Measurements from ENCODE around the gene C3orf22. TPM values are rescaled to one million over a fixed set of nuclear protein-coding genes. Genes with fewer than 3 reads are reported as not detected.

C3orf22 gene
- total and polyA plus RNA-seq, 2 donors, result 0.05 TPM; not detected in 1

DNA sequence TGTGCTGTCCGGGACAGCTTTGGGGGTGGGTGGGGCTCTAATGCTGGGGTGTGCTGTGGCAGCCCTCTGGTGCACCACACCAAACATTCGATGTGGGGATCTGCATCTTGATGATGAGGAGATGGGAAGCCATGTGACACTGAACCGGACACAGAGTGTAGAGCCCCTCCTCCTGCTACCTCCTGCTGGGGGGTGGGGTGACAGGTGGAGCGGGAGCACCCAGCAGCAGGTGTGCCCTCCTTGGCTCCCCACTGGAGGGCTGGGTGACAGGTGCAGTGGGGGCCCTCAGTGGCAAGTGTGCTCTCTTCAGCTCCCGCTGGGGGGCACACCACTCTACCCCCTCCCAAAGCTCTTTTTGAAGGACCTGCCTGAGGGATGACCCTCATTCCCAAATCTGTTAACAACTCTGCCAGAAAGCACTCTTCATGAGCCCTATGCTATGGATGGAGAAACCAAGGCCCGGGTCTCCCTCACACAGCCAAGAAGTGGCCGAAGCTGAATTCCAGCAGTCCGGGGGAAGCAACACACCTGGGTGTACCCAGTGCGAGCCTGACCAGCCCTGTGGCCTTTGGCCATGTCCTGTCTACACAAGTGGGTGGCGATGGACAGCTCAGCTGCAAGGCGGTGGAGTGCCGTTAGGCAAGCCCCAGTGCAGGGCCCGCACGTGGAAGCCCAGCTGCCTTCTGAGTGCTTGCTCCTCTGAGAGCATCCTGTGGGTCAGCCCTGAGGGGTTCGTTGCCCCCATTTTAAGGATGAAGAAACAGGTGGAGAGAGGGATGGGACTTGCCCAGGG is 40.5 kb downstream of the C3orf22 start:
- no peak overlapping the region for H3K27ac ChIP-seq (ENCODE audit: low read depth in 1 of 2, low read length in 1 of 2)
- WGBS, result 86% methylated on average over 15 of the region's 15 CpGs
- no peak overlapping the region for H3K4me3 ChIP-seq (ENCODE audit: low read length in 2 of 2)
- H3K36me3 ChIP-seq (ENCODE audit: control insufficient read depth in 2 of 2, insufficient read depth in 2 of 2, low read length in 1 of 2), result no peaks in the 10 kb centered on the region
- H3K9me3 ChIP-seq (ENCODE audit: control insufficient read depth in 2 of 2, insufficient read depth in 1 of 2, low read length in 1 of 2), result no peaks in the 10 kb centered on the region
- peaks cover 0 to 10% of the 10 kb centered on the region in 2 donors for H3K4me1 ChIP-seq (ENCODE audit: control insufficient read depth in 2 of 2, insufficient read depth in 2 of 2, low read length in 2 of 2)
- peaks cover 3 to 8% of the 10 kb centered on the region in 2 donors for H3K27me3 ChIP-seq (ENCODE audit: control insufficient read depth in 2 of 2, insufficient read depth in 1 of 2, low read length in 1 of 2)
- DNase-seq (ENCODE audit: low read depth in 6 of 9, low spot score in 9 of 9), result no peak

DNA sequence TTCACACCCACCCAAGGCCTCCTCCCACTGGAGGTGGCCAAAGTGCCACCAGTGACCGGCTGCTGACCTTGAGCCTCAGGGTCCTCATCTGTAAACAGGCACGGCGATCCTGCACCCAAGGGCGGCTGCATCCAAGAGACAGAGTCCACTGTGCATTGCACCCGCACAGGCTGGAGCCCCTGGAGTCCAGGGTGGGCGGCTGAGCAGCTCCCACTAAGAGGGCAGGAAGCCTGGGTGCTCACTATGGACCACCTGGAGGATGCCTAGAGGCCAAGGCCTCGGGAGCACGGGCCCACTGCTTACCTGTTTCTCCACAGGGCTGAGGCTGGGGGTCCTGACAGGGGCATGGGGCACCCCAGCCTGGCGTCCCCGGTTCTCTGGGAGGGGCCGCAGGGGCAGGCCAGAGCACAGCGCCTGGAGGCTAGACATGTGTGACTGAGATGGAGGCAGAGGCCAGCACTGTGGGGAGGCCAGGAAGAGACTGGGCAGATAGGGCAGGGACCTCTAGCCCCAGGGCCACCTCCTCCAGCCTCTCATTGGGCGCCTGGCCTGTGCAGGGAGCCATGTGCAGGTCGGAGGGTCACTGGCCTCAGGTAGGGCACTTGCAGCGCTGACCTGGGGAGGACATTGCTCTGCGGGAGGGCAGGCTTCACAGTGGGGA is 41.3 kb downstream of the C3orf22 start, which contains the start of gene UROC1:
TSS of gene UROC1 (minus strand) at position 483 of the 661 bp plus-strand sequence. CDS start at position 429, 54 bp downstream.
- Histone ChIP-seq H3K27ac (ENCODE audit: low read depth in 1 of 2, low read length in 1 of 2) (no peak within 1 kb of the TSS), H3K4me1 (ENCODE audit: control insufficient read depth in 2 of 2, insufficient read depth in 2 of 2, low read length in 2 of 2) (peaks cover 0 to 10% of the 10 kb centered on the region in 2 donors), H3K4me3 (ENCODE audit: low read length in 2 of 2) (no peak within 1 kb of the TSS), H3K27me3 (ENCODE audit: control insufficient read depth in 2 of 2, insufficient read depth in 1 of 2, low read length in 1 of 2) (peaks cover 0 to 2% of the 10 kb centered on the region in 2 donors), H3K36me3 (ENCODE audit: control insufficient read depth in 2 of 2, insufficient read depth in 2 of 2, low read length in 1 of 2) (no peaks in the 10 kb centered on the region), H3K9me3 (ENCODE audit: control insufficient read depth in 2 of 2, insufficient read depth in 1 of 2, low read length in 1 of 2) (no peaks in the 10 kb centered on the region)
- DNase-seq (ENCODE audit: low read depth in 6 of 9, low spot score in 9 of 9), result no peak
- 94% methylated on average over 16 of the region's 16 CpGs for WGBS

GRCh38 chr3:126516936-126517290 is 41.8 kb downstream of the C3orf22 start:
- H3K27me3 ChIP-seq (ENCODE audit: control insufficient read depth in 2 of 2, insufficient read depth in 1 of 2, low read length in 1 of 2), result no peaks in the 10 kb centered on the region
- peaks cover 0 to 10% of the 10 kb centered on the region in 2 donors for H3K4me1 ChIP-seq (ENCODE audit: control insufficient read depth in 2 of 2, insufficient read depth in 2 of 2, low read length in 2 of 2)
- H3K27ac ChIP-seq (ENCODE audit: low read depth in 1 of 2, low read length in 1 of 2), result no peak overlapping the region
- no peak for DNase-seq (ENCODE audit: low read depth in 6 of 9, low spot score in 9 of 9)
- H3K9me3 ChIP-seq (ENCODE audit: control insufficient read depth in 2 of 2, insufficient read depth in 1 of 2, low read length in 1 of 2), result no peaks in the 10 kb centered on the region
- H3K36me3 ChIP-seq (ENCODE audit: control insufficient read depth in 2 of 2, insufficient read depth in 2 of 2, low read length in 1 of 2), result no peaks in the 10 kb centered on the region
- 94% methylated on average over 9 of the region's 9 CpGs for WGBS
- H3K4me3 ChIP-seq (ENCODE audit: low read length in 2 of 2), result no peak overlapping the region

DNA sequence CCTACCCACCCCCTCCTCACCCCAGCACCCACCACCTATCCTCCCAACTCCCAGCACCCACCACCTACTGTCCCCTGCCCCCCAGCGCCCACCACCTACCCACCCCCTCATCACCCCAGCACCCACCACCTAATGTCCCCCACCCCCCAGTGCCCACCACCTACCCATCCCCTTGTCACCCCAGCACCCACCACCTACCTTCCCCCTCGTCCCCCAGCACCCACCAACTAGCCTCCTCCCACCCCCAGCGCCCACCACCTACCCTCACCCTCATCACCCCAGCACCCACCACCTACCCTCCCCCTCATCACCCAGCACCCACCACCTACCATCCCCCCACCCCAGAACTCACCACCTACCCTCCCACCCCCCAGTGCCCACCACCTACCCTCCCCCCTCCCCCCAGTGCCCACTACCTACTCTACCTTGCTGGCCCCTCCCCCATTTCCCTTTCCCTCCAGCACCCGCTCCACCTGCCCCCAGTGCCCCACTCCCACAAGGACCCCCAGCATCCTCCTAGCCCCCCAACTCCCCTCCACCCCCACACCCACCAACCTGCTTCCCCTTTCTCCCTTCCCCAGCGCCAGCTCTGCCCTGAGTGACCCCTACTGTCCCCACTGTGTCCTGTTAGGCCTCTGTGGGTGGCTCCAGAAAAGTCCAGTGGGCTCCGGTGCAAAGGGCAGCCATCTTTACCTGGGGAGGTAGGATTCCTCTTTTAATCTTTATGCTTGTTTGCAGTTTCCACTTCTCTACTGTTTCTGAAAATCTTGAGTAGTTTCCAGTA is 42.4 kb downstream of the C3orf22 start:
- 90% methylated on average over 6 of the region's 6 CpGs for WGBS
- Histone ChIP-seq H3K27me3 (ENCODE audit: control insufficient read depth in 2 of 2, insufficient read depth in 1 of 2, low read length in 1 of 2) (no peaks in the 10 kb centered on the region), H3K27ac (ENCODE audit: low read depth in 1 of 2, low read length in 1 of 2) (no peak overlapping the region), H3K4me1 (ENCODE audit: control insufficient read depth in 2 of 2, insufficient read depth in 2 of 2, low read length in 2 of 2) (peaks cover 0 to 10% of the 10 kb centered on the region in 2 donors), H3K9me3 (ENCODE audit: control insufficient read depth in 2 of 2, insufficient read depth in 1 of 2, low read length in 1 of 2) (no peaks in the 10 kb centered on the region), H3K36me3 (ENCODE audit: control insufficient read depth in 2 of 2, insufficient read depth in 2 of 2, low read length in 1 of 2) (no peaks in the 10 kb centered on the region), H3K4me3 (ENCODE audit: low read length in 2 of 2) (no peak overlapping the region)
- no peak for DNase-seq (ENCODE audit: low read depth in 6 of 9, low spot score in 9 of 9)

DNA sequence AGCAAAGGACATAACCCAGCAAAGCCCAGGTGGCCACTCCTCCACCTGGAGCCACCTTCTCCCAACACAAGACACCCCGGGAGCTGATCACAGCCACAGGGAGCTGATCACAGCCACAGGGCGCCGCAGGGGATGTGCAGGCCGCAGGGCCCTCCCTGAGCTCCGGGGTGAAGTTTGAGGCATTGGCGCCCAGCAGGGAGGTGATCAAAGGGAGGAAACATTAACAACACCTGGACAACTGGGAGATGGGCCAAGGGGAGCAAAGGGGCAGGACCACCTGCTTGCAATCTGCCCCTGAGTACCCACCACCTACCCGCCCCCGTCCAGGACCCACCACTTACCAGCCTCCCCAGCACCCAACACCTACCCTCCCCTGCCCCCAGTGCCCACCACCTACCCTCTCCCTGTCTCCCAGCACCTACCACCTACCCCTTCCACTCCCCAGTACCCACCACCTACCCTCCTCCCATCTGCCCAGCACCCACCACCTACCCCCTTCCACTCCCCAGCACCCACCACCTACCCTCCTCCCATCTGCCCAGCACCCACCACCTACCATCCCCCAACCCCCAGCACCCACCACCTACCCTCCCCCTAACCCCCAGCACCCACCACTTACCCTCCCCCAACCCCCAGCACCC is 43.5 kb downstream of the C3orf22 start:
- Histone ChIP-seq H3K4me1 (ENCODE audit: control insufficient read depth in 2 of 2, insufficient read depth in 2 of 2, low read length in 2 of 2) (peaks cover 0 to 12% of the 10 kb centered on the region in 2 donors), H3K27ac (ENCODE audit: low read depth in 1 of 2, low read length in 1 of 2) (no peak overlapping the region), H3K9me3 (ENCODE audit: control insufficient read depth in 2 of 2, insufficient read depth in 1 of 2, low read length in 1 of 2) (no peaks in the 10 kb centered on the region), H3K4me3 (ENCODE audit: low read length in 2 of 2) (no peak overlapping the region), H3K27me3 (ENCODE audit: control insufficient read depth in 2 of 2, insufficient read depth in 1 of 2, low read length in 1 of 2) (no peaks in the 10 kb centered on the region), H3K36me3 (ENCODE audit: control insufficient read depth in 2 of 2, insufficient read depth in 2 of 2, low read length in 1 of 2) (no peaks in the 10 kb centered on the region)
- DNase-seq (ENCODE audit: low read depth in 6 of 9, low spot score in 9 of 9), result no peak
- 96% methylated on average over 8 of the region's 8 CpGs for WGBS

GRCh38 chr3:126514161-126514560 is 44.6 kb downstream of the C3orf22 start:
- Histone ChIP-seq H3K4me3 (ENCODE audit: low read length in 2 of 2) (no peak overlapping the region), H3K27ac (ENCODE audit: low read depth in 1 of 2, low read length in 1 of 2) (no peak overlapping the region), H3K27me3 (ENCODE audit: control insufficient read depth in 2 of 2, insufficient read depth in 1 of 2, low read length in 1 of 2) (no peaks in the 10 kb centered on the region), H3K36me3 (ENCODE audit: control insufficient read depth in 2 of 2, insufficient read depth in 2 of 2, low read length in 1 of 2) (no peaks in the 10 kb centered on the region), H3K9me3 (ENCODE audit: control insufficient read depth in 2 of 2, insufficient read depth in 1 of 2, low read length in 1 of 2) (no peaks in the 10 kb centered on the region), H3K4me1 (ENCODE audit: control insufficient read depth in 2 of 2, insufficient read depth in 2 of 2, low read length in 2 of 2) (peaks cover 0 to 8% of the 10 kb centered on the region in 2 donors)
- WGBS, result 97% methylated on average over 11 of the region's 11 CpGs
- no peak for DNase-seq (ENCODE audit: low read depth in 6 of 9, low spot score in 9 of 9)

DNA sequence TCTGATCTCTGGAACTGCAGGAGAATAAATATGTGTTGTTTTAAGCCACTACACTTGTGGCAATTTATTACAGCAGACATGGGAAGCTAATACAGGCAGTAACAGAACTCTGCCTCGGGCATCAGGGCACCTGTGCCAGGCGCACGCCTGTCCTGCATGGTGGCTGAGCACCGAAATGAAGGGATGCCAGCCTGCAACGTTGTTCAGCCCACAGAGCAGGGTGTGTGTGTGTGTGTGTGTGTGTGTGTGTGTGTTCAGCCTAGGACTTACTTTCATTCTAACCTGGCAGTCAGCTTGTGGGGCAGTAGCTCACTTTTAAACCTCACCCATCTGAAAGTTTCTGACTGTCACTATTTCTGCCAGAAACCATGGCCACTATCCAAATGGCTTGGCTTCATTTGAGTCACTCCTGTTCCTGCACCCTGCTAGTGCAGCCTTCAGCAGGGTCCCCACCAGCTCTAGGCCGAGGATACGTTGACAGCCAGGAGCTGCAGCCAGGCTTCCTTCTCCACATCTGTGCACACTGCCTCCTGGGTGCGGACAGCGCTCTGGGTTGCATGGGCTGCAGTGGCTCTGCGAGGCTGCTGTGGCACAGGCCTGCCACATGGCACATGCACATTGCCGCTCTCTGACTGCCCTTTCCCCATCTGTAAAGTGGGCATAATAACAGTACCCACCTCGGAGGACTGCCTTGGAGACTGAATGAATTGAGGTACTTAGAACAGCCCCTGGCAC is 45.6 kb downstream of the C3orf22 start:
- Histone ChIP-seq H3K9me3 (ENCODE audit: control insufficient read depth in 2 of 2, insufficient read depth in 1 of 2, low read length in 1 of 2) (no peaks in the 10 kb centered on the region), H3K4me1 (ENCODE audit: control insufficient read depth in 2 of 2, insufficient read depth in 2 of 2, low read length in 2 of 2) (peaks cover 0 to 5% of the 10 kb centered on the region in 2 donors), H3K36me3 (ENCODE audit: control insufficient read depth in 2 of 2, insufficient read depth in 2 of 2, low read length in 1 of 2) (no peaks in the 10 kb centered on the region), H3K27me3 (ENCODE audit: control insufficient read depth in 2 of 2, insufficient read depth in 1 of 2, low read length in 1 of 2) (no peaks in the 10 kb centered on the region), H3K4me3 (ENCODE audit: low read length in 2 of 2) (no peak overlapping the region), H3K27ac (ENCODE audit: low read depth in 1 of 2, low read length in 1 of 2) (no peak overlapping the region)
- 88% methylated on average over 12 of the region's 12 CpGs for WGBS
- no peak for DNase-seq (ENCODE audit: low read depth in 6 of 9, low spot score in 9 of 9)

- H3K9me3 ChIP-seq (ENCODE audit: control insufficient read depth in 2 of 2, insufficient read depth in 1 of 2, low read length in 1 of 2), result no peaks in the 10 kb centered on the region
- no peaks in the 10 kb centered on the region for H3K27me3 ChIP-seq (ENCODE audit: control insufficient read depth in 2 of 2, insufficient read depth in 1 of 2, low read length in 1 of 2)
- DNase-seq (ENCODE audit: low read depth in 6 of 9, low spot score in 9 of 9), result no peak
- peaks cover 0 to 3% of the 10 kb centered on the region in 2 donors for H3K4me1 ChIP-seq (ENCODE audit: control insufficient read depth in 2 of 2, insufficient read depth in 2 of 2, low read length in 2 of 2)
- no peak overlapping the region for H3K4me3 ChIP-seq (ENCODE audit: low read length in 2 of 2)
- WGBS, result 92% methylated on average over 7 of the region's 7 CpGs
- H3K27ac ChIP-seq (ENCODE audit: low read depth in 1 of 2, low read length in 1 of 2), result no peak overlapping the region
- H3K36me3 ChIP-seq (ENCODE audit: control insufficient read depth in 2 of 2, insufficient read depth in 2 of 2, low read length in 1 of 2), result no peaks in the 10 kb centered on the region
These were observed 46.7 kb downstream of the C3orf22 start for GRCh38 chr3:126512026-126512425.

All from thymus (tissue), 11 donors.